K562 (cell line): ENCODE measurements around the gene HOXB5. TPM values are rescaled to one million over a fixed set of nuclear protein-coding genes. Genes with fewer than 3 reads are reported as not detected.
A peak's percentile ranks its signal among the peaks of the same experiment; 100 is the strongest.

Source experiments
- ATF7 ChIP-seq: fragments of 450-650 bp; IDR thresholded peaks from 2 replicates; pipeline ENCODE4 v1.7.1; 2014; ENCODE audit warnings: mild to moderate bottlenecking, moderate library complexity
- BCLAF1 ChIP-seq, 2 experiments: fragments of 450-650 bp in 1 of 2; IDR thresholded peaks; 2 replicates each; pipeline ENCODE4 v1.6.1; 2011 to 2017; ENCODE audit warnings: low read depth in 2 of 2, antibody characterized with exemption in 1 of 2, borderline replicate concordance in 1 of 2, low read length in 1 of 2, mild to moderate bottlenecking in 1 of 2, mixed read lengths in 1 of 2; ENCODE audit not compliant: control insufficient read depth in 1 of 2
- GABPA ChIP-seq: fragments of 200-800 bp; sonication (Bioruptor generic); conservative IDR thresholded peaks from 2 replicates; pipeline ENCODE4 v1.6.1; 2016; ENCODE audit warnings: low read depth, missing genetic modification characterization, missing compliant biosample characterization
- GABPB1 ChIP-seq: sonication (generic); formaldehyde crosslinking; IDR thresholded peaks from 2 replicates; pipeline ENCODE4 v1.8.0; 2022; ENCODE audit warnings: mild to moderate bottlenecking, missing genetic modification reagents
- HMBOX1 ChIP-seq: sonication (generic); IDR thresholded peaks from 2 replicates; pipeline ENCODE4 v1.6.1; 2016
- IRF1 ChIP-seq: sonication (generic); formaldehyde crosslinking; IDR thresholded peaks from 2 replicates; pipeline ENCODE4 v1.8.0; 2022; ENCODE audit warnings: missing genetic modification reagents, mild to moderate bottlenecking, borderline replicate concordance
- JUNB ChIP-seq: fragments of 450-650 bp; formaldehyde crosslinking; conservative IDR thresholded peaks from 2 replicates; pipeline ENCODE4 v1.4.0; 2020; ENCODE audit warnings: mild to moderate bottlenecking
- NR2F6 ChIP-seq: fragments of 450-650 bp; formaldehyde crosslinking; IDR thresholded peaks from 2 replicates; pipeline ENCODE4 v1.4.0; 2020; ENCODE audit warnings: mild to moderate bottlenecking
- PHB2 ChIP-seq: fragments of 450-650 bp; IDR thresholded peaks from 2 replicates; pipeline ENCODE4 v1.6.1; 2017; ENCODE audit warnings: low read depth
- SIN3B ChIP-seq: fragments of 450-650 bp; IDR thresholded peaks from 2 replicates; pipeline ENCODE4 v1.6.1; 2017; ENCODE audit warnings: low read depth, mild to moderate bottlenecking, moderate library complexity
- TAF1 ChIP-seq: IDR thresholded peaks from 2 replicates; pipeline ENCODE4 v1.6.1; 2011; ENCODE audit warnings: mild to moderate bottlenecking, low read length, moderate library complexity; ENCODE audit not compliant: insufficient read depth, control insufficient read depth, severe bottlenecking; ENCODE audit errors: extremely low read depth
- TAF7 ChIP-seq: fragments of 450-650 bp; IDR thresholded peaks from 2 replicates; pipeline ENCODE4 v1.6.1; 2016; ENCODE audit warnings: missing genetic modification characterization, missing compliant biosample characterization
- THRAP3 ChIP-seq: fragments of 450-650 bp; IDR thresholded peaks from 2 replicates; pipeline ENCODE4 v1.6.1; 2016; ENCODE audit warnings: mild to moderate bottlenecking, inconsistent platforms, borderline replicate concordance
- ZC3H8 ChIP-seq: fragments of 450-650 bp; IDR thresholded peaks from 2 replicates; pipeline ENCODE4 v1.6.1; 2017
- ZNF586 ChIP-seq: fragments of 450-650 bp; formaldehyde crosslinking; conservative IDR thresholded peaks from 2 replicates; pipeline ENCODE4 v1.4.0; 2020; ENCODE audit warnings: mild to moderate bottlenecking, moderate library complexity
- ZNF592 ChIP-seq: fragments of 450-650 bp; IDR thresholded peaks from 2 replicates; pipeline ENCODE4 v1.6.1; 2017; ENCODE audit warnings: antibody characterized with exemption, mild to moderate bottlenecking
- polyA plus RNA-seq, 8 experiments: library from polyadenylated mRNA; depleted of rRNA in 4 of 8; stranded (reverse) in 5 of 8; unstranded in 3 of 8; fragments of >200 nt; fragmentation: Nextera tagmentation in 2 of 8; fragmentation: Illumina TruSeq in 1 of 8; extraction: Ambion mirVana in 2 of 8; extraction: Trizol in 1 of 8; gene quantifications; 2 replicates each; pipeline versions ENCODE4 v1.2.1 to v1.2.3, GENCODE V29; 2011 to 2014; ENCODE audit warnings: inconsistent platforms in 1 of 8, missing spikeins in 1 of 8
- total RNA-seq, 7 experiments: library from RNA; depleted of rRNA in 6 of 7; stranded (reverse); fragments of >200 nt in 6 of 7; fragmentation: Illumina TruSeq in 2 of 7; extraction: Trizol in 2 of 7; gene quantifications; 2 replicates each; pipeline versions ENCODE4 v1.2.1 to v1.2.3, GENCODE V29; 2011 to 2021; ENCODE audit warnings: low replicate concordance in 1 of 7
- TF ChIP-seq, protein P1 (sequence below): fragments of 250-450 bp; sonication (Bioruptor Pico); IDR thresholded peaks from 2 replicates; pipeline ENCODE4 v1.8.0; 2022; ENCODE audit warnings: moderate library complexity, mild to moderate bottlenecking, inconsistent platforms
- TF ChIP-seq, protein P2 (sequence below): IDR thresholded peaks from 2 replicates; pipeline ENCODE4 v1.6.1; 2016; ENCODE audit warnings: missing genetic modification characterization, missing compliant biosample characterization

Gene HOXB5
- total and polyA plus RNA-seq, 9 of the 15 experiments (the other 6 are each of a cell fraction or from before 2014, with no cell fraction given): 0.24 to 2.7 (median 0.65) TPM

DNA sequence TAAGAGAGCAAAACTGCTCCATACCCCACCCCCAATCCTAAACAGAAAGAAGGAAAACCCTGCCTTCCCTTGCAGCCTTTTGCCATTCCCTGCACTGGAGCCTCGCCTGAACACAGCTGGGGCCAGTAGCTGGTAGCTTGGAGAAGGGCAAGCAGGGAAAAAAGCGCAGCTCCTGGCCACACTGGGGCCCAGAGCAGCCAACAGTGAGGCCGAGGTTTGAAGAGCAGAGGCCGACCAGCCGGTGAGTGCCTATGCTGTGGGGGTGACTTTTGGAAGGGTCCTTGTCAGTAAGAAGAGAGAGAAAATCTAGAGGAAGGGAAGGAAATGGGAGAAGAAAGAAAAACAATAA lies 35.8 kb upstream of the HOXB5 start (continued):
- TF ChIP-seq HMBOX1 (no peak), NR2F6 (CRISPR knock-in tag) (no peak), GABPA (tag) (no peak), TAF1 (no peak), PHB2 (no peak), SIN3B (no peak), JUNB (CRISPR knock-in tag) (no peak), ATF7 (no peak), BCLAF1 (IDR thresholded peaks at IDR 0.05; ENCODE audit: borderline replicate concordance in 1 of 2, control insufficient read depth in 1 of 2, low read depth in 2 of 2, low read length in 1 of 2) (no peak), ZNF586 (CRISPR knock-in tag) (no peak), THRAP3 (no peak), ZNF592 (no peak), IRF1 (CRISPR knock-in tag) (no peak), TAF7 (tag) (no peak), ZC3H8 (no peak), GABPB1 (CRISPR knock-in tag) (0 out of 2 replicates have a peak, but pooled peaks have one; percentile 16)
- TF ChIP-seq, protein P1, sequence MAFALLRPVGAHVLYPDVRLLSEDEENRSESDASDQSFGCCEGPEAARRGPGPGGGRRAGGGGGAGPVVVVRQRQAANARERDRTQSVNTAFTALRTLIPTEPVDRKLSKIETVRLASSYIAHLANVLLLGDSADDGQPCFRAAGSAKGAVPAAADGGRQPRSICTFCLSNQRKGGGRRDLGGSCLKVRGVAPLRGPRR (CRISPR knock-in tag): no peak
- TF ChIP-seq, protein P2, sequence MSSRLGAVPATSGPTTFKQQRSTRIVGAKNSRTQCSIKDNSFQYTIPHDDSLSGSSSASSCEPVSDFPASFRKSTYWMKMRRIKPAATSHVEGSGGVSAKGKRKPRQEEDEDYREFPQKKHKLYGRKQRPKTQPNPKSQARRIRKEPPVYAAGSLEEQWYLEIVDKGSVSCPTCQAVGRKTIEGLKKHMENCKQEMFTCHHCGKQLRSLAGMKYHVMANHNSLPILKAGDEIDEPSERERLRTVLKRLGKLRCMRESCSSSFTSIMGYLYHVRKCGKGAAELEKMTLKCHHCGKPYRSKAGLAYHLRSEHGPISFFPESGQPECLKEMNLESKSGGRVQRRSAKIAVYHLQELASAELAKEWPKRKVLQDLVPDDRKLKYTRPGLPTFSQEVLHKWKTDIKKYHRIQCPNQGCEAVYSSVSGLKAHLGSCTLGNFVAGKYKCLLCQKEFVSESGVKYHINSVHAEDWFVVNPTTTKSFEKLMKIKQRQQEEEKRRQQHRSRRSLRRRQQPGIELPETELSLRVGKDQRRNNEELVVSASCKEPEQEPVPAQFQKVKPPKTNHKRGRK: 0 out of 2 replicates have a peak, but pooled peaks have one; percentile 23
